H1 (cell line): ENCODE data around the gene MYL6B. TPM values are rescaled to one million over a fixed set of nuclear protein-coding genes. Genes with fewer than 3 reads are reported as not detected.

Experiments used
- CTCF ChIA-PET: fragments of 300-600 bp; sonication (Branson Sonifier 250); formaldehyde crosslinking; loops from one replicate; lab custom pipeline; 2021; ENCODE audit not compliant: partially characterized antibody; lab: Charles Lee
- POLR2A ChIA-PET: fragments of 300-600 bp; sonication (Branson Sonifier 250); formaldehyde crosslinking; loops from one replicate; lab custom pipeline; 2021; ENCODE audit warnings: inconsistent platforms; ENCODE audit not compliant: partially characterized antibody; lab: Charles Lee
- DNase-seq, 2 experiments: peaks; one replicate each; pipeline versions ENCODE4 v3.0.0 to v3.0.0-alpha.2; 2010 to 2022; ENCODE audit warnings: low spot score in 2 of 2, low read depth in 1 of 2, mixed read lengths in 1 of 2
- FAIRE-seq: peaks from 2 replicates; lab custom pipeline; 2011; peaks lifted over from hg19 to GRCh38; lab: Jason Lieb, UNC
- H2AFZ ChIP-seq: 2 replicates; pipeline ENCODE4 v1.8.1; 2012; ENCODE audit warnings: low read length, inconsistent platforms
- H2AK5ac ChIP-seq: 2 replicates; pipeline ENCODE4 v1.6.1; 2013; ENCODE audit warnings: low read depth, low read length
- H2BK120ac ChIP-seq: replicated peaks from 2 replicates; pipeline ENCODE3; 2013; ENCODE audit warnings: low read depth, low read length, inconsistent platforms
- H2BK12ac ChIP-seq: 2 replicates; pipeline ENCODE4 v1.6.1; 2013; ENCODE audit warnings: low read depth, low read length
- H2BK15ac ChIP-seq: 2 replicates; pipeline ENCODE4 v1.6.1; 2013; ENCODE audit warnings: low read length
- H2BK20ac ChIP-seq: 2 replicates; pipeline ENCODE4 v1.6.1; 2013; ENCODE audit warnings: low read length
- H2BK5ac ChIP-seq: 2 replicates; pipeline ENCODE4 v1.6.1; 2013; ENCODE audit warnings: low read depth, low read length
- H3K14ac ChIP-seq: 2 replicates; pipeline ENCODE4 v1.6.1; 2013; ENCODE audit warnings: inconsistent platforms; ENCODE audit not compliant: insufficient read length
- H3K18ac ChIP-seq: 2 replicates; pipeline ENCODE4 v1.6.1; 2013; ENCODE audit warnings: low read length; ENCODE audit errors: extremely low read depth
- H3K23ac ChIP-seq: 2 replicates; pipeline ENCODE4 v1.6.1; 2013; ENCODE audit warnings: inconsistent platforms; ENCODE audit not compliant: insufficient read length
- H3K23me2 ChIP-seq: 2 replicates; pipeline ENCODE4 v1.6.1; 2013; ENCODE audit warnings: low read depth, low read length
- H3K27ac ChIP-seq: 2 replicates; pipeline ENCODE4 v1.6.1; 2011; ENCODE audit warnings: low read depth, low read length, inconsistent platforms
- H3K27me3 ChIP-seq, 4 experiments: replicated peaks in 1 of 4; 1 replicate in 1 of 4; 2 replicates in 3 of 4; pipeline versions ENCODE4 v1.6.1 to v1.8.1; 2011 to 2013; ENCODE audit warnings: low read length in 3 of 4, mild to moderate bottlenecking in 3 of 4, inconsistent platforms in 2 of 4, mixed read lengths in 2 of 4, moderate library complexity in 1 of 4; ENCODE audit not compliant: control insufficient read depth in 3 of 4, insufficient read depth in 3 of 4; ENCODE audit errors: extremely low read depth in 1 of 4
- H3K36me3 ChIP-seq, 4 experiments: 2 replicates each; pipeline versions ENCODE4 v1.6.1 to v1.8.1; 2011 to 2013; ENCODE audit warnings: mild to moderate bottlenecking in 4 of 4, low read length in 3 of 4, moderate library complexity in 2 of 4, control low read depth in 1 of 4, inconsistent platforms in 1 of 4; ENCODE audit not compliant: insufficient read depth in 4 of 4, control insufficient read depth in 2 of 4
- H3K4ac ChIP-seq: replicated peaks from 2 replicates; pipeline ENCODE3; 2013; ENCODE audit warnings: low read length, low read depth, mixed read lengths, inconsistent platforms; ENCODE audit not compliant: insufficient read length
- H3K4me1 ChIP-seq, 4 experiments: replicated peaks in 1 of 4; 1 replicate in 1 of 4; 2 replicates in 3 of 4; pipeline versions ENCODE4 v1.6.1 to v1.8.1; 2011 to 2013; ENCODE audit warnings: low read length in 3 of 4, inconsistent platforms in 2 of 4, mixed read lengths in 1 of 4; ENCODE audit not compliant: insufficient read depth in 4 of 4, control insufficient read depth in 3 of 4
- H3K4me2 ChIP-seq, 2 experiments: 2 replicates each; pipeline versions ENCODE4 v1.6.1 to v1.8.1; 2011 to 2013; ENCODE audit warnings: low read depth in 2 of 2, low read length in 2 of 2, control low read depth in 1 of 2, inconsistent platforms in 1 of 2, mild to moderate bottlenecking in 1 of 2; ENCODE audit not compliant: insufficient read depth in 1 of 2
- H3K4me3 ChIP-seq, 4 experiments: fragments of 200-600, 300-600 bp in 1 of 4; sonication (generic), shearing (Covaris generic), sonication (Bioruptor Twin) in 1 of 4; 2 replicates each; pipeline versions ENCODE4 v1.5.1 to v1.8.1; 2011 to 2016; ENCODE audit warnings: low read length in 4 of 4, low read depth in 3 of 4, control low read depth in 2 of 4, inconsistent platforms in 2 of 4, mild to moderate bottlenecking in 2 of 4, mixed read lengths in 1 of 4, moderate library complexity in 1 of 4; ENCODE audit not compliant: insufficient read depth in 2 of 4; ENCODE audit errors: extremely low read depth in 1 of 4
- H3K56ac ChIP-seq: replicated peaks from 2 replicates; pipeline ENCODE3; 2013; ENCODE audit warnings: low read depth, mild to moderate bottlenecking, mixed read lengths, low read length, inconsistent platforms; ENCODE audit not compliant: insufficient read length
- H3K79me1 ChIP-seq: 2 replicates; pipeline ENCODE4 v1.6.1; 2013; ENCODE audit warnings: low read depth, low read length, control low read depth
- H3K79me2 ChIP-seq, 2 experiments: 2 replicates each; pipeline versions ENCODE4 v1.6.1 to v1.8.1; 2012 to 2013; ENCODE audit warnings: low read length in 2 of 2, mild to moderate bottlenecking in 2 of 2, inconsistent platforms in 1 of 2; ENCODE audit not compliant: insufficient read depth in 2 of 2, control insufficient read depth in 1 of 2
- H3K9ac ChIP-seq, 4 experiments: replicated peaks in 1 of 4; 1 replicate in 1 of 4; 2 replicates in 3 of 4; pipeline versions ENCODE4 v1.6.1 to v1.8.1; 2011 to 2013; ENCODE audit warnings: low read depth in 3 of 4, low read length in 3 of 4, control low read depth in 2 of 4, mild to moderate bottlenecking in 2 of 4, moderate library complexity in 2 of 4, inconsistent platforms in 1 of 4; ENCODE audit errors: extremely low read depth in 1 of 4
- H3K9me3 ChIP-seq, 2 experiments: 2 replicates each; pipeline versions ENCODE4 v1.6.1 to v1.8.1; 2012 to 2013; ENCODE audit warnings: mild to moderate bottlenecking in 2 of 2, moderate library complexity in 2 of 2, control low read depth in 1 of 2, inconsistent platforms in 1 of 2, low read depth in 1 of 2, low read length in 1 of 2, mixed read lengths in 1 of 2; ENCODE audit not compliant: insufficient read depth in 2 of 2
- H4K20me1 ChIP-seq, 2 experiments: replicated peaks in 1 of 2; 2 replicates each; pipeline versions ENCODE3 to v1.8.1; 2011 to 2013; ENCODE audit warnings: inconsistent platforms in 2 of 2, low read length in 2 of 2, mild to moderate bottlenecking in 1 of 2; ENCODE audit not compliant: insufficient read depth in 2 of 2, control insufficient read depth in 1 of 2
- H4K5ac ChIP-seq: 2 replicates; pipeline ENCODE4 v1.6.1; 2013; ENCODE audit warnings: low read length, low read depth, mixed read lengths, inconsistent platforms; ENCODE audit not compliant: insufficient read length
- H4K8ac ChIP-seq: 2 replicates; pipeline ENCODE4 v1.8.0; 2013; ENCODE audit warnings: mild to moderate bottlenecking, moderate library complexity, low read length, inconsistent platforms; ENCODE audit not compliant: insufficient read depth; ENCODE audit errors: extremely low read depth
- H4K91ac ChIP-seq: replicated peaks from 2 replicates; pipeline ENCODE3; 2013; ENCODE audit warnings: low read length, mixed read lengths, inconsistent platforms; ENCODE audit not compliant: insufficient read length
- GTF2F1 ChIP-seq: IDR thresholded peaks from 2 replicates; pipeline ENCODE4 v1.6.1; 2012; ENCODE audit warnings: low read depth, low read length, improper control_type of control experiment, borderline replicate concordance
- POU5F1 ChIP-seq: IDR thresholded peaks from 2 replicates; pipeline ENCODE4 v1.6.1; 2011; ENCODE audit warnings: low read depth, mild to moderate bottlenecking, low read length, moderate library complexity
- SIN3A ChIP-seq, 2 experiments: IDR thresholded peaks in 1 of 2; conservative IDR thresholded peaks in 1 of 2; 2 replicates each; pipeline ENCODE4 v1.6.1; 2011 to 2012; ENCODE audit warnings: low read length in 2 of 2, improper control_type of control experiment in 1 of 2, low read depth in 1 of 2, mild to moderate bottlenecking in 1 of 2
- WGBS, 2 experiments: shearing (Covaris generic) in 1 of 2; methylation state at CpG; one replicate each; pipeline versions ENCODE4 v1.1.6 to v1.1.7; 2013 to 2015; ENCODE audit warnings: low lambda C conversion rate in 2 of 2, mixed read lengths in 2 of 2, inconsistent platforms in 1 of 2, low coverage in 1 of 2, missing lambda C conversion rate in 1 of 2; ENCODE audit not compliant: insufficient replicate concordance in 2 of 2, insufficient coverage in 1 of 2, insufficient read length in 1 of 2; ENCODE audit errors: extremely low coverage in 1 of 2, missing lambda C conversion rate in 1 of 2; 5-methylcytosine and 5-hydroxymethylcytosine counted together
- polyA plus RNA-seq, 7 experiments: library from polyadenylated mRNA; depleted of rRNA in 3 of 7; stranded (reverse) in 5 of 7; unstranded in 2 of 7; fragments of >200 nt in 5 of 7; fragments of 200-250 nt in 2 of 7; gene quantifications; 1 replicate in 5 of 7; 2 replicates in 1 of 7; 4 replicates in 1 of 7; pipeline versions ENCODE4 v1.2.1 to v1.2.3, GENCODE V29; 2011 to 2013; ENCODE audit warnings: missing spikeins in 2 of 7, mixed read lengths in 2 of 7
- total RNA-seq: library from RNA; stranded (reverse); fragmentation: NEBNext Ultra II Directional; extraction: Animal tissue kit (Norgen Biotek cat#: 25700); gene quantifications from 2 replicates; pipeline ENCODE4 v1.2.1, GENCODE V29; 2021

MYL6B gene
- total and polyA plus RNA-seq, 2 of the 8 experiments (the other 6 are each of a cell fraction or from before 2014, with no cell fraction given), result 163 to 202 TPM

DNA sequence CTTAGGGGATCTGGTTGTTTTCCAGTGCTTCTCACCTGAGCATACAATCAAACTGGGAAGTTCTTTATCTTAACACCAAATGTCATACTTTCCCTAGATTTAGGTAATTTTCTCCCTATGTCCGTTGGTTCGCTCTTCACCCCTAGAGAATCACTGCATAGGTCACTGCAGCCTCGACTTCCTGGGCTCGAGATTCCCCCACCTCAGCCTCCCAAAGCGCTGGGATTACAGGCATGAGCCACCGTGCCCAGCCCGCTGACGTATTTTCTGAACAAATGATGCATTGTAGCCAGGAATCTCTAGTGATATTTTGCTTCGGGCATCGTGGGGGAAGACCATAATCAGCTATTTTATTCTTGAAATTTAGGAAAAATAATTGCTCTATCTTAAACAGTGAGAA is 37.1 kb upstream of the MYL6B start:
- H3K79me2 ChIP-seq, result peaks cover 3 to 13% of the 10 kb centered on the region in 2 experiments; a peak in 3 of 4 replicates
- peak overlapping the region; percentile 85 to 99 (median 96) for H3K4me3 ChIP-seq
- H2BK5ac ChIP-seq, result 0 out of 2 replicates have a peak overlapping the region, but pooled peaks have one; percentile 19
- H4K20me1 ChIP-seq, result no peaks in the 10 kb centered on the region
- CTCF ChIA-PET, result interaction anchor here (1.0 to 1.3 kb wide), 3 partner anchors 8 to 10 kb away, joined by 3 to 4 read pairs (median 3); no protein-coding TSS in a partner anchor
- H3K9ac ChIP-seq, result peak overlapping the region; percentile 59 to 99 (median 92)
- no peaks in the 10 kb centered on the region for H3K9me3 ChIP-seq
- no peaks in the 10 kb centered on the region for H3K27me3 ChIP-seq
- 0 out of 2 replicates have a peak overlapping the region, but pooled peaks have one; percentile 13 for H2AFZ ChIP-seq
- peaks cover 10% of the 10 kb centered on the region for H3K23me2 ChIP-seq
- DNase-seq, result no peak
- no peak overlapping the region for H3K23ac ChIP-seq
- no peak overlapping the region for H2AK5ac ChIP-seq
- H2BK20ac ChIP-seq, result no peak overlapping the region
- peaks cover 0 to 9% (median 5%) of the 10 kb centered on the region in 4 experiments; a peak in 5 of 7 replicates for H3K4me1 ChIP-seq
- H3K79me1 ChIP-seq, result no peaks in the 10 kb centered on the region; the same call in 1 of the 2 replicates
- no peak overlapping the region for H2BK12ac ChIP-seq
- POLR2A ChIA-PET, result interaction anchor here (0.6 to 7.1 kb wide), 19 partner anchors 9 to 330 kb away, joined by 3 to 267 read pairs (median 6); partner anchors contain the start of genes ERBB3, ESYT1, IKZF4 and MYL6B
- peak overlapping the region; percentile 4 for H3K56ac ChIP-seq
- no peak for FAIRE-seq
- H3K18ac ChIP-seq, result no peak overlapping the region
- 27% methylated on average over 10 of the region's 10 CpGs; no CpG with 5 or more reads in 1 of the 2 experiments for WGBS, 2 experiments
- peaks cover 23 to 40% (median 35%) of the 10 kb centered on the region in 4 experiments for H3K36me3 ChIP-seq
- peak overlapping the region; percentile 73 to 96 for H3K4me2 ChIP-seq
- no peak overlapping the region for H3K4ac ChIP-seq
- H4K8ac ChIP-seq, result no peak overlapping the region
- H3K27ac ChIP-seq, result peak overlapping the region; percentile 32; the same call in 1 of the 2 replicates
- no peak overlapping the region for H2BK120ac ChIP-seq
- H2BK15ac ChIP-seq, result no peak overlapping the region
- peak overlapping the region; percentile 52 for H4K5ac ChIP-seq
- H3K14ac ChIP-seq, result no peak overlapping the region
- H4K91ac ChIP-seq, result no peak overlapping the region
- TF ChIP-seq POU5F1, result no peak
- no peak for TF ChIP-seq GTF2F1
- 0 out of 4 replicates have a peak, but pooled peaks of 1 of the 2 experiments have one; percentile 17 for TF ChIP-seq SIN3A (conservative IDR thresholded peaks at IDR 0.05 in 1 of 2, IDR thresholded peaks at IDR 0.05 in 1 of 2; ENCODE audit: low read depth in 1 of 2, low read length in 2 of 2)
